HCT116 (cell line): ENCODE data around the gene NME9. TPM values are rescaled to one million over a fixed set of nuclear protein-coding genes. Genes with fewer than 3 reads are reported as not detected.

Experiments
- ATAC-seq: fragments of 200-7000 bp; cut with Tn5 transposase; 2 replicates; pipeline ENCODE4 v1.9.1; 2020; ENCODE audit warnings: mild to moderate bottlenecking, moderate library complexity
- BruUV-seq: library from RNA; stranded (reverse); fragments of 400-500 nt; replicated peaks from 2 replicates; lab custom pipeline; 2021; lab: Mats Ljungman, UMichigan
- CTCF ChIA-PET: fragments of 300-600 bp; sonication (Branson Sonifier 250); formaldehyde crosslinking; loops from one replicate; lab custom pipeline; 2021; ENCODE audit warnings: antibody characterized with exemption; lab: Charles Lee
- POLR2A ChIA-PET: fragments of 300-600, 350-600 bp; sonication (Branson Sonifier 250); formaldehyde crosslinking; loops from one replicate; lab custom pipeline; 2021; ENCODE audit warnings: antibody characterized with exemption; lab: Charles Lee
- RAD21 ChIA-PET, 2 experiments: fragments of 300-600 bp; sonication (Branson Sonifier 250); formaldehyde crosslinking; loops; one replicate each; lab custom pipeline; 2023; ENCODE audit warnings: low total read pairs in 2 of 2; ENCODE audit not compliant: uncharacterized antibody in 2 of 2, unreplicated experiment in 2 of 2, low non-redundant PET in 1 of 2; lab: Charles Lee
- DNase-seq: peaks from one replicate; pipeline ENCODE4 v3.0.0-alpha.2; 2010; ENCODE audit warnings: low read depth, low spot score
- H2AFZ ChIP-seq: fragments of 200-600 bp; shearing (Covaris generic), sonication (generic); 2 replicates; pipeline ENCODE4 v1.6.1; 2017; ENCODE audit warnings: low read depth, mixed run types, mixed read lengths, antibody characterized with exemption, low read length; ENCODE audit not compliant: poor library complexity, severe bottlenecking
- H3K27ac ChIP-seq: 2 replicates; pipeline ENCODE4 v1.5.1; 2012; ENCODE audit warnings: low read depth, low read length
- H3K27me3 ChIP-seq: fragments of 200-600 bp; sonication (generic); 2 replicates; pipeline ENCODE4 v1.6.1; 2016; ENCODE audit warnings: mixed run types, low read length, mixed read lengths; ENCODE audit not compliant: insufficient read depth
- H3K36me3 ChIP-seq, 2 experiments: fragments of 200-500 bp in 1 of 2; fragments of 200-600 bp in 1 of 2; sonication (Bioruptor generic) in 1 of 2; sonication (generic) in 1 of 2; 2 replicates each; pipeline versions ENCODE4 v1.5.1 to v1.6.1; 2014 to 2016; ENCODE audit warnings: low read length in 2 of 2, inconsistent platforms in 1 of 2, mixed read lengths in 1 of 2, mixed run types in 1 of 2; ENCODE audit not compliant: insufficient read depth in 2 of 2, control insufficient read depth in 1 of 2
- H3K4me1 ChIP-seq, 2 experiments: fragments of 200-600 bp in 1 of 2; sonication (generic) in 1 of 2; 2 replicates each; pipeline versions ENCODE4 v1.5.1 to v1.6.1; 2012 to 2017; ENCODE audit warnings: low read length in 2 of 2, inconsistent platforms in 1 of 2, mild to moderate bottlenecking in 1 of 2, mixed read lengths in 1 of 2, mixed run types in 1 of 2, moderate library complexity in 1 of 2; ENCODE audit not compliant: insufficient read depth in 2 of 2, control insufficient read depth in 1 of 2
- H3K4me2 ChIP-seq: fragments of 200-600 bp; sonication (generic); 2 replicates; pipeline ENCODE4 v1.6.1; 2017; ENCODE audit warnings: mixed run types, low read length, mixed read lengths
- H3K4me3 ChIP-seq, 2 experiments: fragments of 200-600 bp in 1 of 2; sonication (generic) in 1 of 2; replicated peaks in 1 of 2; 2 replicates each; pipeline ENCODE4 v1.5.1; 2011 to 2016; ENCODE audit warnings: low read length in 2 of 2, control low read depth in 1 of 2, low read depth in 1 of 2, mild to moderate bottlenecking in 1 of 2, mixed read lengths in 1 of 2, mixed run types in 1 of 2
- H3K79me2 ChIP-seq: fragments of 200-600 bp; sonication (generic); 2 replicates; pipeline ENCODE4 v1.6.1; 2017; ENCODE audit warnings: mild to moderate bottlenecking, mixed run types, low read length, moderate library complexity, mixed read lengths; ENCODE audit not compliant: insufficient read depth
- H3K9ac ChIP-seq: fragments of 200-600 bp; sonication (generic); 2 replicates; pipeline ENCODE4 v1.6.1; 2016; ENCODE audit warnings: low read length, mixed read lengths
- H3K9me2 ChIP-seq: fragments of 200-600 bp; sonication (generic), shearing (Covaris generic); 2 replicates; pipeline ENCODE4 v1.6.1; 2017; ENCODE audit warnings: mixed run types, mild to moderate bottlenecking, moderate library complexity; ENCODE audit not compliant: insufficient read depth
- H3K9me3 ChIP-seq, 2 experiments: fragments of 200-500 bp in 1 of 2; fragments of 200-600 bp in 1 of 2; sonication (Bioruptor generic) in 1 of 2; sonication (generic) in 1 of 2; 2 replicates each; pipeline ENCODE4 v1.6.1; 2014 to 2017; ENCODE audit warnings: low read length in 2 of 2, mixed read lengths in 2 of 2, inconsistent platforms in 1 of 2, low read depth in 1 of 2, mild to moderate bottlenecking in 1 of 2, mixed run types in 1 of 2, moderate library complexity in 1 of 2; ENCODE audit not compliant: control insufficient read depth in 1 of 2, insufficient read depth in 1 of 2
- H4K20me1 ChIP-seq: fragments of 200-600 bp; sonication (generic), shearing (Covaris generic); 2 replicates; pipeline ENCODE4 v1.6.1; 2017; ENCODE audit warnings: mixed run types, mild to moderate bottlenecking, moderate library complexity; ENCODE audit not compliant: insufficient read depth
- CBX3 ChIP-seq: IDR thresholded peaks from 2 replicates; pipeline ENCODE4 v1.6.1; 2012; ENCODE audit warnings: low read depth
- EGR1 ChIP-seq: IDR thresholded peaks from 2 replicates; pipeline ENCODE4 v1.6.1; 2012; ENCODE audit warnings: low read depth
- EZH2phosphoT487 ChIP-seq: fragments of 200-600 bp; IDR thresholded peaks from 2 replicates; pipeline ENCODE4 v1.6.1; 2018; ENCODE audit warnings: antibody characterized with exemption, borderline replicate concordance
- FOSL1 ChIP-seq: IDR thresholded peaks from 2 replicates; pipeline ENCODE4 v1.6.1; 2012; ENCODE audit warnings: low read depth
- JUND ChIP-seq: IDR thresholded peaks from 2 replicates; pipeline ENCODE4 v1.6.1; 2012
- MAX ChIP-seq: IDR thresholded peaks from 2 replicates; pipeline ENCODE4 v1.6.1; 2012
- POLR2A ChIP-seq: IDR thresholded peaks from 2 replicates; pipeline ENCODE4 v1.7.0; 2011; ENCODE audit warnings: borderline replicate concordance; ENCODE audit not compliant: insufficient read depth, insufficient read length; ENCODE audit errors: extremely low read depth
- POLR2AphosphoS5 ChIP-seq: IDR thresholded peaks from 2 replicates; pipeline ENCODE4 v1.6.1; 2011; ENCODE audit warnings: mild to moderate bottlenecking, low read depth, low read length, moderate library complexity
- RAD21 ChIP-seq: IDR thresholded peaks from 2 replicates; pipeline ENCODE4 v1.6.1; 2012; ENCODE audit warnings: low read depth, mild to moderate bottlenecking
- REST ChIP-seq: IDR thresholded peaks from 2 replicates; pipeline ENCODE4 v1.6.1; 2012; ENCODE audit warnings: low read depth
- SIN3A ChIP-seq: IDR thresholded peaks from 2 replicates; pipeline ENCODE4 v1.6.1; 2012; ENCODE audit warnings: low read depth
- SP1 ChIP-seq: IDR thresholded peaks from 2 replicates; pipeline ENCODE4 v1.6.1; 2012; ENCODE audit warnings: low read depth
- SRF ChIP-seq: IDR thresholded peaks from 2 replicates; pipeline ENCODE4 v1.6.1; 2012; ENCODE audit warnings: low read depth
- YY1 ChIP-seq: IDR thresholded peaks from 2 replicates; pipeline ENCODE4 v1.6.1; 2011; ENCODE audit warnings: low read length, low read depth, moderate library complexity, mild to moderate bottlenecking; ENCODE audit not compliant: insufficient replicate concordance; ENCODE audit errors: extremely low read depth
- ZBTB33 ChIP-seq: IDR thresholded peaks from 2 replicates; pipeline ENCODE4 v1.6.1; 2011; ENCODE audit warnings: mild to moderate bottlenecking, low read length, moderate library complexity; ENCODE audit not compliant: insufficient replicate concordance; ENCODE audit errors: extremely low read depth
- ZFX ChIP-seq: fragments of 450-650 bp; IDR thresholded peaks from 2 replicates; pipeline ENCODE4 v1.6.1; 2017
- ZNF274 ChIP-seq: fragments of 200-500 bp; sonication (Bioruptor generic); IDR thresholded peaks from 2 replicates; pipeline ENCODE4 v1.6.1; 2014; ENCODE audit warnings: mild to moderate bottlenecking, low read depth, low read length, inconsistent platforms
- intact Hi-C: fragments of 100-400 bp; cut with micrococcal nuclease; formaldehyde crosslinking; loops from 2 replicates; pipeline ENCODE4 v1.10.0; 2022
- total RNA-seq: library from RNA; stranded (reverse); gene quantifications from one replicate; pipeline ENCODE4 v1.2.1, GENCODE V29; 2021; ENCODE audit not compliant: unreplicated experiment

NME9 gene
- total RNA-seq, 1 experiment from 2014 or later = 0.79 TPM

- no peak overlapping the region for H3K4me3 ChIP-seq
- RAD21 ChIA-PET = no interaction called here
- CTCF ChIA-PET = no interaction called here
- H2AFZ ChIP-seq = no peak overlapping the region
- DNase-seq = no peak
- H3K4me2 ChIP-seq = no peak overlapping the region
- no peaks in the 10 kb centered on the region for H3K79me2 ChIP-seq
- H3K9me3 ChIP-seq = no peaks in the 10 kb centered on the region
- no peaks in the 10 kb centered on the region for H4K20me1 ChIP-seq
- POLR2A ChIA-PET = no interaction called here
- no peak overlapping the region for H3K9ac ChIP-seq
- H3K27ac ChIP-seq = no peak overlapping the region
- TF ChIP-seq EZH2phosphoT487 (no peak), FOSL1 (no peak), RAD21 (no peak), POLR2AphosphoS5 (no peak), JUND (no peak), ZFX (no peak), SRF (no peak), EGR1 (no peak), ZNF274 (no peak), CBX3 (no peak), POLR2A (no peak), MAX (no peak), REST (no peak), YY1 (no peak), ZBTB33 (no peak), SIN3A (no peak), SP1 (no peak)
- intact Hi-C loops = no loop called here
- H3K27me3 ChIP-seq = no peaks in the 10 kb centered on the region
- no TSS peak for BruUV-seq
- H3K9me2 ChIP-seq = no peaks in the 10 kb centered on the region
- H3K4me1 ChIP-seq = peaks cover 3 to 13% of the 10 kb centered on the region in 2 experiments; a peak in 3 of 4 replicates
- no peaks in the 10 kb centered on the region for H3K36me3 ChIP-seq
- no peak for ATAC-seq
These were observed 8.6 kb upstream of the NME9 start for GRCh38 chr3:138338244-138338643.
